RWPE2 (cell line): Measurements from ENCODE around the gene ZMIZ1.
A peak's percentile ranks its signal among the peaks of the same experiment; 100 is the strongest.

Source experiments
- ATAC-seq: fragments of 200-7000 bp; cut with Tn5 transposase; 3 replicates; pipeline ENCODE4 v1.9.1; 2021; ENCODE audit warnings: low read depth
- DNase-seq: peaks from one replicate; pipeline ENCODE4 v3.0.0-alpha.2; 2020; ENCODE audit warnings: low spot score
- H3K27ac ChIP-seq: fragments of 450-650 bp; 2 replicates; pipeline ENCODE4 v1.5.1; 2017; ENCODE audit warnings: mild to moderate bottlenecking; ENCODE audit not compliant: poor library complexity, severe bottlenecking
- H3K27me3 ChIP-seq: fragments of 250-450 bp; sonication (Bioruptor Pico); 2 replicates; pipeline ENCODE4 v1.5.1; 2021; ENCODE audit warnings: mild to moderate bottlenecking, moderate library complexity; ENCODE audit not compliant: insufficient read depth, poor library complexity, severe bottlenecking
- H3K36me3 ChIP-seq: fragments of 250-450 bp; sonication (Bioruptor Pico); 2 replicates; pipeline ENCODE4 v1.5.1; 2020; ENCODE audit warnings: low read depth, mild to moderate bottlenecking, moderate library complexity
- H3K4me1 ChIP-seq: fragments of 250-450 bp; sonication (Bioruptor Pico); 2 replicates; pipeline ENCODE4 v1.5.1; 2021; ENCODE audit warnings: mild to moderate bottlenecking, moderate library complexity; ENCODE audit not compliant: insufficient read depth, poor library complexity, severe bottlenecking
- H3K4me3 ChIP-seq: fragments of 250-450 bp; sonication (Bioruptor Pico); 2 replicates; pipeline ENCODE4 v1.5.1; 2021; ENCODE audit warnings: mild to moderate bottlenecking, moderate library complexity; ENCODE audit not compliant: severe bottlenecking
- H3K9me3 ChIP-seq: fragments of 250-450 bp; sonication (Bioruptor Pico); 2 replicates; pipeline ENCODE4 v1.5.1; 2021; ENCODE audit warnings: mild to moderate bottlenecking, moderate library complexity; ENCODE audit not compliant: severe bottlenecking
- CTCF ChIP-seq: fragments of 450-650 bp; IDR thresholded peaks from one replicate; pipeline ENCODE4 v1.5.1; 2017; ENCODE audit warnings: mild to moderate bottlenecking, moderate library complexity; ENCODE audit not compliant: poor library complexity, severe bottlenecking

ZMIZ1 gene

GRCh38 chr10:79221110-79222051, 152.6 kb downstream of the ZMIZ1 start:
- Histone ChIP-seq H3K27me3 (no peaks in the 10 kb centered on the region), H3K36me3 (peaks cover 19% of the 10 kb centered on the region), H3K9me3 (no peaks in the 10 kb centered on the region), H3K4me3 (no peak overlapping the region), H3K4me1 (no peaks in the 10 kb centered on the region), H3K27ac (no peak overlapping the region)
- no peak for DNase-seq
- 0 out of 3 replicates have a peak, but pooled peaks have one; percentile 11 for ATAC-seq
- TF ChIP-seq CTCF, result no peak

DNA sequence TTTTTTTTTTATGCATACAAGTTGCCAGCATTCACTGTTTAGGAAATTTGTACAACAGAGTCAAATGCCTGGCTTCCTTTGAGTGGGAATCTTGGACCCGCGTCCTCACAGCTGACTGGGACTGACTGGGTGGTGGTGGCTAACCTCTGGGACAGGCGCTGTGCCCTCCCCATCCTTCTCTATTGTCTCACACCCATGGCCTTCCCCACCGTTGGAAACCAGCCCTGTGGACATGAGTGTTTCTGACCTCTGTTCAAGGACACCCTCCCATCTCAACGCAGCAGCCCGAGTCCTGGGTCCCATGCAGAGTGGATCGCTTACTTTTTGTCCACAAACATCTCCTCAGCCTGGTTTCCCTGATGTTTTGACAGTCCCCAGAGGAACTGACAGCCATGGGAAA, 153.4 kb downstream of the ZMIZ1 start:
- ATAC-seq, result no peak
- no peak overlapping the region for H3K27ac ChIP-seq
- no peaks in the 10 kb centered on the region for H3K9me3 ChIP-seq
- H3K27me3 ChIP-seq, result no peaks in the 10 kb centered on the region
- H3K4me1 ChIP-seq, result no peaks in the 10 kb centered on the region
- no peak for TF ChIP-seq CTCF
- DNase-seq, result no peak
- H3K4me3 ChIP-seq, result no peak overlapping the region
- H3K36me3 ChIP-seq, result peaks cover 11% of the 10 kb centered on the region

DNA sequence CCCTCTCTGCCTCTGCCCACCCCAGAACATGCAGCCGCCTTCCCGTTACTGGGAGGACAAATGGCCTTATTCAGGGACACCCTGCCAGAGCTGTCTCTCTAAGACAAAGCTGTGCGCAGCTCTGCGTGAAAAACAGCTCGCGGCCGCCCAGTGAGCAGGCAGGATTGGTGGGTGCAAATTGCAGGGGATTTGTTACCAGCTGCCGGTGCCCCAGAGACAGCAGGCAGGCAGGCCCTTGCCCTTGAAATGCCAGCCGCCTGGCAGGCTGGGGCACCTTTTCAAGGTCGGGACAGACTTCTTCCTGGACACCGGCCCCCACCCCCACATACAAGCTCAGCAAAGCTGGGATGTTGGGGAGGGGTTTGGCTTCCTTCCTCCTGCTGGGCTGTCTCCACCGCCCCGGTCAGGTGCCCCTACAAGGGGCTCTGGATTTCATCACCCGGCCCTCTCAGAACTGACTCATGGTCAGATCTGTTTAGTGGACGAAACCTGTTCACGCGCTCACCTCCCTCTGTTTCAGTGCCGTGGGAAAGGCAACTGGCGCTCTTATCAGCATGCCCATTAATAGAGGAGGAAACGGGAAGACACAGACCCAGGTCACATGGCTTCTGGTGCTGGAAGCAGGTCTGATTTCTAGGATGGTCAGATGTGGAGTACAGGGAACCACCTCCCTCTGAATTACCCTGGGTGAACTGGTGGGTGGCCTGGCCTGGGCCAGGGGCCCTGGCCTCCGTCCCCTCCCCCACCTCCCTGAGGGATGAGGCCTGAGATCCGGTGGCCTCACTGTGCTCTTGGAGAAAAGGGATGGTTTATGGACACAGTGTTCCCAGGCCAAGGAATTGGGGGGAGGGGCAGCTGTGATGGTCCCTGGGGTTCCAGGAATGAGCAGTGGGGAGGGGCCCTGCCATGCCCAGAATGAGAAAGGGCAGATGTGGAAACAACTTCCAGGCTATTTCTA, 154.6 kb downstream of the ZMIZ1 start:
- Histone ChIP-seq H3K27ac (no peak overlapping the region), H3K27me3 (no peaks in the 10 kb centered on the region), H3K4me3 (no peak overlapping the region), H3K36me3 (no peaks in the 10 kb centered on the region; the same call in 1 of the 2 replicates), H3K9me3 (no peaks in the 10 kb centered on the region), H3K4me1 (peaks cover under 1% of the 10 kb centered on the region)
- DNase-seq (no peak), ATAC-seq (no peak)
- no peak for TF ChIP-seq CTCF

GRCh38 chr10:79224263-79224949, 155.6 kb downstream of the ZMIZ1 start:
- DNase-seq (no peak), ATAC-seq (no peak)
- no peaks in the 10 kb centered on the region for H3K27me3 ChIP-seq
- no peaks in the 10 kb centered on the region for H3K9me3 ChIP-seq
- H3K36me3 ChIP-seq, result no peaks in the 10 kb centered on the region; the same call in 1 of the 2 replicates
- H3K4me3 ChIP-seq, result no peak overlapping the region
- H3K27ac ChIP-seq, result no peak overlapping the region
- no peak for TF ChIP-seq CTCF
- H3K4me1 ChIP-seq, result peaks cover 10% of the 10 kb centered on the region
